ENCODE measurements around the gene SCO2.

Gene SCO2

DNA sequence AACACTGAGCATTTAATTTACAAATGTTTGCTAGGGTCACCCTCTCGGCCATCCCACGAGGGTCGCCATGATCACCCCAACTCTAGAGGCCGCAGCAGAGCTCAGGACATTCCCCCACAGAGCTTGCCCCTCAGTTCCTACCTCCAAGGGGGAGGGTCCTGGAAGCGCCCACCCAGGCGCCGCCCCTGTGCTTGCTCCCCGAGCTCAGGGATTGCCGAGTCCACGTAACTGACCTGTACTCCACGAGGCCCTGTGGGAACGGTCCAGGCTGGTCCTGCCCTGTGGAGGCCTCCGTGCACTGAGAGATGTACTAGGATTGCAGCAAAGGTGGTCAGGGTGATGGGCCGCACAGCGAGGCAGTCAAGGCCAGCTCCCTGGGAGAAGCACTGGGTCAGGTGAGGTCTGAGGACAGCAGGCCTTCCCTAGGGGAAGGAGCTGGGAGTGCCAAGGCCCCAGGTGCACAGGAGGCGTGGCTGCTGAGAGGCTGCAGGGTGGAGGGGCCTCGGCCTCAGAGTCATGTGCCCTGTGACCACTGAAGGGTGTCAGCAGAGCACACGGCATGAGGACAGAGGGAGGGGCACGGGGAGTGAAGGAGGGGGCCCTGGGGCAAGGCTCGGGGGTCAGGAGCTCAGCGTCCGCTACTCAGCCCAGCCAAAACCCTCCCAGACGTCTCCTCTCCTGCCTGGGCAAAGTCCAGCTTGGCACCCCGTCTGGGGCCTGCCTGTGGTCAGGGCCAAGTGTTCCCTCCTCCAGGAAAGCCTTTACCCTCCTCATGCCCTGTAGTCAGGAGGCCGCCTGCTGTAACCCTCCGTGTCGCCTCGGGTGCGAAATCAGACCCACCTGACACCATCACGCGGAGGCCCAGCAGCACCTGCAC, 41.2 kb downstream of the SCO2 start:
- Mint-ChIP-seq H3K36me3 (ENCODE audit: low read depth) (no peaks in the 10 kb centered on the region), H3K4me3 (peak overlapping the region in 2 of 3 experiments; percentile 23 to 29), H3K9me3 (no peaks in the 10 kb centered on the region), H3K27me3 (ENCODE audit: low read depth) (peaks cover 33% of the 10 kb centered on the region), H3K4me1 (no peaks in the 10 kb centered on the region), H3K27ac (peak overlapping the region in 2 of 3 experiments; percentile 51 to 80)
- TF ChIP-seq, protein P1, sequence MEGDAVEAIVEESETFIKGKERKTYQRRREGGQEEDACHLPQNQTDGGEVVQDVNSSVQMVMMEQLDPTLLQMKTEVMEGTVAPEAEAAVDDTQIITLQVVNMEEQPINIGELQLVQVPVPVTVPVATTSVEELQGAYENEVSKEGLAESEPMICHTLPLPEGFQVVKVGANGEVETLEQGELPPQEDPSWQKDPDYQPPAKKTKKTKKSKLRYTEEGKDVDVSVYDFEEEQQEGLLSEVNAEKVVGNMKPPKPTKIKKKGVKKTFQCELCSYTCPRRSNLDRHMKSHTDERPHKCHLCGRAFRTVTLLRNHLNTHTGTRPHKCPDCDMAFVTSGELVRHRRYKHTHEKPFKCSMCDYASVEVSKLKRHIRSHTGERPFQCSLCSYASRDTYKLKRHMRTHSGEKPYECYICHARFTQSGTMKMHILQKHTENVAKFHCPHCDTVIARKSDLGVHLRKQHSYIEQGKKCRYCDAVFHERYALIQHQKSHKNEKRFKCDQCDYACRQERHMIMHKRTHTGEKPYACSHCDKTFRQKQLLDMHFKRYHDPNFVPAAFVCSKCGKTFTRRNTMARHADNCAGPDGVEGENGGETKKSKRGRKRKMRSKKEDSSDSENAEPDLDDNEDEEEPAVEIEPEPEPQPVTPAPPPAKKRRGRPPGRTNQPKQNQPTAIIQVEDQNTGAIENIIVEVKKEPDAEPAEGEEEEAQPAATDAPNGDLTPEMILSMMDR (IDR thresholded peaks at IDR 0.05; ENCODE audit: unreplicated experiment in 3 of 3) = no peak

DNA sequence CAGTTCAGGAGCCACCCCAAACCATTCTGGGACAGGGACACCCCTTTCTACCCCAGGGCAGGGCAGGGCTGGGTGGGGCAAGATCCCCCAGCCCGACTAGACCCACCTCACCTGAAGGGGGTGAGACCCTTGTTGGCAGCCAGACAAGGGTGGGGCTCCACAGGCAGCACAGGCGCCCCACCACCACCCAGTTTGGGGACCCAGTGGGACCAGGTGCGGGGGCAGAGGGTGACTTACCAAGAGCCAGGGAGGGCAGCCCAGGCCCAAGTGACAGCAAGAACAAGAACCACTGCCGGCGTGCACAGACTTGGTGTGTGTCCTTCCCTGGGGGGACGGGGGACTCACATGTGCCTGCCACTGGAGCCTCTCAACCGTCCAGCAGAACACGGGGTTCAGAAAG, 41.8 kb downstream of the SCO2 start:
- H3K4me1 Mint-ChIP-seq = no peaks in the 10 kb centered on the region
- no peaks in the 10 kb centered on the region for H3K9me3 Mint-ChIP-seq
- H3K27ac Mint-ChIP-seq = no peak overlapping the region
- H3K4me3 Mint-ChIP-seq = no peak overlapping the region
- peaks cover 38% of the 10 kb centered on the region for H3K27me3 Mint-ChIP-seq (ENCODE audit: low read depth)
- H3K36me3 Mint-ChIP-seq (ENCODE audit: low read depth) = no peaks in the 10 kb centered on the region
- TF ChIP-seq, protein P1 (IDR thresholded peaks at IDR 0.05; ENCODE audit: unreplicated experiment in 3 of 3) = no peak

DNA sequence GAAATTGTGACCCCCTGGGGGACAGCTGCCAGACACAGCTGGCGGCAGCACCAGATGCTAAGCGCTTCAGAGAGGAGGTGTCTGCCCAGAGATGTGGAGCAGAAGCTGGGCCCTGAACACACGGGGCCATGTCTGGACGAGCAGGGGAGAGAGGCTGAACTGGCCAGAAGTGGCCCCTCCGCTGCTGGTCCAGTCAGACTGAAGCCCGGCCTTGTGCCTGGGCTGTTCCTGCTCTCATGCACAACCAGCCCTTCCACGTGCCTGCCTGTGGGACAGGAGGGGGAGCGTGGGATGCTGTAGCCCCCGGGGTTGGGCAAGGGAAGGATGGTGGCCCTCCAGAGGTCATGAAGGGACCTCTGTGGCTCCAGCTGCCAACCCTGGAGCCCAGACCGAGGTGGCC, 42.3 kb downstream of the SCO2 start:
- Mint-ChIP-seq H3K9me3 (no peaks in the 10 kb centered on the region), H3K4me1 (no peaks in the 10 kb centered on the region), H3K36me3 (ENCODE audit: low read depth) (no peaks in the 10 kb centered on the region), H3K4me3 (peak overlapping the region in 1 of 3 experiments; percentile 25), H3K27ac (no peak overlapping the region), H3K27me3 (ENCODE audit: low read depth) (peaks cover 42% of the 10 kb centered on the region)
- TF ChIP-seq, protein P1 (IDR thresholded peaks at IDR 0.05; ENCODE audit: unreplicated experiment in 3 of 3) = no peak

DNA sequence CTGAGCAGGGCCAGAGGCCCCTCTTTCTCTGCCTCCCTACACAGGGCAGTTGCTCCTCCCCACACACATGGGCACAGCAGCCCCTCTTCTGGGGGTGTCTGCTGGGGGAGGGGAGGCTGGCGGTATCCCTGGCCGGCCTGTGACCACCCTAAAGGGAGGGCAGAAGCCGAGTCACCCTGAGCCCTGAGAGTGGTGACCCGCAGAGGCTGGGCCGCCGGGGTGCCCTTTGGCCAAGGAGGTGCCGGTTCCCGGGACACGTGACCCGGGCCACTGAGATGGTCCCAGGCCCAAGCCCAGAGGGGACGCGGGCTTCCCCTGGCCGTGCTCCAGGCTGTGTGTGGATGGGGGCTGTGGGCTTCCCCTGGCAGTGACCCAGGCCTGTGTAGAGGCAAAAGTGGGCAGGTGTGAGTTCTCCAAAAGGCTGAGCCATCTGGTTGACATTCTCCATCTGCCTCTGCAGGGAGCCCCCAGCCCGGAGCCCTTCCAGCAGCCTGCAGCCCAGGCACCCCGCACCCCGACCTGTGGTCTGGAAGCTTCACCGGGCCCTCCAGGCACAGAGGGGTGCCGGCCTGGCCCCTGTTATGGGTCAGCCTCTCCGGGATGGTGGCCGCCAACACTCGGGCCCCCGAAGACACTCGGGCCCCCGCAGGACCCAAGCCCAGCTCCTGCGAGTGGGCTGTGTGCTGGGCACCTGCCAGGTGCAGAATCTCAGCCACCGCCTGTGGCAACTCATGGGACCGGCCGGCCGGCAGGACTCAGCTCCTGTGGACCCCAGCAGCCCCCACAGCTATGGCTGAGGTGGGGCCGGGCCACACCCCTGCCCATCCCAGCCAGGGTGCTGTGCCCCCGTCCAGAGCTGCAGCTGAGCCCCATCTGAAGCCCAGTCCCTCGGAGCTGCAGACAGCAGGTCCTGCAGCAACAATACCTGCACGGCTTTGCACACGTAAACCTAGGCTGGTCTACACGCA, 43.0 kb downstream of the SCO2 start:
- peaks cover 49% of the 10 kb centered on the region for H3K27me3 Mint-ChIP-seq (ENCODE audit: low read depth)
- TF ChIP-seq, protein P1 (IDR thresholded peaks at IDR 0.05; ENCODE audit: unreplicated experiment in 3 of 3) = no peak
- no peaks in the 10 kb centered on the region for H3K36me3 Mint-ChIP-seq (ENCODE audit: low read depth)
- peaks cover under 1% of the 10 kb centered on the region for H3K4me1 Mint-ChIP-seq
- peak overlapping the region; percentile 58 to 72 (median 68) for H3K4me3 Mint-ChIP-seq
- H3K27ac Mint-ChIP-seq = no peak overlapping the region
- no peaks in the 10 kb centered on the region for H3K9me3 Mint-ChIP-seq

DNA sequence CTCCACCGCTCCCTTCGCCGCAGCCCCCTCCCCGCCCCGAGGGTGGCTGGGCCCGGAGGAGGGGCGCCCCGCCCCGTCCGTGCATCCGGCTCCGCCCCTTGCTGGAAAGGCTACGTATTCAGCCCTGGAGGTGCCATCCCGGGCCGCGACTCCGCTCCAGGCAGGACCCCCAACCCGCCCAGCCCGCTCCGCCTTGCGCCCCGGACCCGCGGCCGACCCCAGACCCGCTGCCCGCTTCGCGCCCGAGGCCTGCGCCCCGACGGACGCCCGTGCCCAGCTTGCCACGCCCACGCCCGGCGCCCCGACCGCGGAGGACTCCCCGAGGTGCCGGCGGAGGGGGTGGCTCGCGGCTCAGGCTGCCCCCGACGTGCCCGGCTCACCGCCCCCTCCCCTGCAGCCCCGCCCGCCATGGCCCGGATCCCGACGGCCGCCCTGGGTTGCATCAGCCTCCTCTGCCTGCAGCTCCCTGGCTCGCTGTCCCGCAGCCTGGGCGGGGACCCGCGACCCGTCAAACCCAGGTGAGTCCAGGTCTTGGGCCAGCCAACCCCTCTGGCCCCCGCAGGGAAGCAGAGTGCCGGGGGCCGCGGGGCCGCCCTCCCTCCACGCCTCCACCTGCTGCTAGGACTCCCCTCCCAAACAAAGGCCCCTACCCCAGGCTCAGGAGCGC, 43.8 kb downstream of the SCO2 start, which contains the start of gene ADM2:
Gene ADM2, plus strand, starts transcription at position 104 of the 667 bp plus-strand sequence. Its CDS starts 305 bp downstream, at position 409.
- TF ChIP-seq, protein P1 (IDR thresholded peaks at IDR 0.05; ENCODE audit: unreplicated experiment in 3 of 3) = no peak
- Mint-ChIP-seq H3K4me3 (peak within 1 kb of the TSS; percentile 62 to 72 (median 71)), H3K4me1 (peaks cover 8% of the 10 kb centered on the region), H3K27me3 (ENCODE audit: low read depth) (peaks cover 58% of the 10 kb centered on the region), H3K36me3 (ENCODE audit: low read depth) (no peaks in the 10 kb centered on the region), H3K27ac (peak within 1 kb of the TSS in 1 of 3 experiments; percentile 44), H3K9me3 (no peaks in the 10 kb centered on the region)

Measured in nephron (organoid).